Measurements from ENCODE around the gene GPN1.

The GPN1 gene

GRCh38 chr2:27596627-27597026, 32.2 kb upstream of the GPN1 start:
- no peak overlapping the region for H3K27ac ChIP-seq (ENCODE audit: low read length)
- no peak for TF ChIP-seq EZH2phosphoT487 (IDR thresholded peaks at IDR 0.05; ENCODE audit: low read depth)
- TF ChIP-seq, protein P1, sequence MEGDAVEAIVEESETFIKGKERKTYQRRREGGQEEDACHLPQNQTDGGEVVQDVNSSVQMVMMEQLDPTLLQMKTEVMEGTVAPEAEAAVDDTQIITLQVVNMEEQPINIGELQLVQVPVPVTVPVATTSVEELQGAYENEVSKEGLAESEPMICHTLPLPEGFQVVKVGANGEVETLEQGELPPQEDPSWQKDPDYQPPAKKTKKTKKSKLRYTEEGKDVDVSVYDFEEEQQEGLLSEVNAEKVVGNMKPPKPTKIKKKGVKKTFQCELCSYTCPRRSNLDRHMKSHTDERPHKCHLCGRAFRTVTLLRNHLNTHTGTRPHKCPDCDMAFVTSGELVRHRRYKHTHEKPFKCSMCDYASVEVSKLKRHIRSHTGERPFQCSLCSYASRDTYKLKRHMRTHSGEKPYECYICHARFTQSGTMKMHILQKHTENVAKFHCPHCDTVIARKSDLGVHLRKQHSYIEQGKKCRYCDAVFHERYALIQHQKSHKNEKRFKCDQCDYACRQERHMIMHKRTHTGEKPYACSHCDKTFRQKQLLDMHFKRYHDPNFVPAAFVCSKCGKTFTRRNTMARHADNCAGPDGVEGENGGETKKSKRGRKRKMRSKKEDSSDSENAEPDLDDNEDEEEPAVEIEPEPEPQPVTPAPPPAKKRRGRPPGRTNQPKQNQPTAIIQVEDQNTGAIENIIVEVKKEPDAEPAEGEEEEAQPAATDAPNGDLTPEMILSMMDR (IDR thresholded peaks at IDR 0.05; ENCODE audit: low read depth, low read length) = no peak
- H3K79me2 ChIP-seq (ENCODE audit: low read length) = peaks cover 83% of the 10 kb centered on the region

DNA sequence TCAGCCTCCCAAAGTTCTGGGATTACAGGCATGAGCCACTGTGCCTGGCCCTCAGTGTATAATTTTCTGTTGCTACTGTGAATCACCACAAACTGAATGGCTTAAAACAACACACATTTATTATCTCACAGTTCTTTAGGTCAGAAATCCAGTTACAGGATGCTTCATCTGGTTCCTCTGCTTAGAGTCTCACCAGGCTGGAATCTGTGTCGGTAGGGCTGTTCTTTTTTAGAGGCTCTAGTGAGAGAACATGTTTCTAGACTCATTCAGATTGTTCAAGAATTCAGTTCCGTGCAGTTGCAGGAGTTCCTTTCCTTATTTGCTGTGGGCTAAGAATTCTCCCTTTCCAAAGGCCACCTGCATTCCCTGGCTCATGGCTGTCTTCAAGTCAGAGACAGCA, 22.2 kb upstream of the GPN1 start:
- H3K4me2 ChIP-seq (ENCODE audit: low read length) = no peak overlapping the region
- H3K9ac ChIP-seq (ENCODE audit: low read length) = no peak overlapping the region
- H3K27ac ChIP-seq (ENCODE audit: low read length) = no peak overlapping the region
- peaks cover 44% of the 10 kb centered on the region for H3K36me3 ChIP-seq (replicated peaks; ENCODE audit: low read depth, low read length)
- H2AFZ ChIP-seq (ENCODE audit: low read depth, low read length) = no peak overlapping the region
- TF ChIP-seq, protein P1 (IDR thresholded peaks at IDR 0.05; ENCODE audit: low read depth, low read length) = no peak
- TF ChIP-seq EZH2phosphoT487 (IDR thresholded peaks at IDR 0.05; ENCODE audit: low read depth) = no peak
- H3K4me1 ChIP-seq (ENCODE audit: low read length) = no peaks in the 10 kb centered on the region
- H4K20me1 ChIP-seq (ENCODE audit: insufficient read depth, low read length) = no peaks in the 10 kb centered on the region
- no peaks in the 10 kb centered on the region for H3K9me3 ChIP-seq (ENCODE audit: insufficient read depth, low read length)
- H3K79me2 ChIP-seq (ENCODE audit: low read length) = no peaks in the 10 kb centered on the region
- H3K27me3 ChIP-seq (ENCODE audit: low read depth, low read length) = no peaks in the 10 kb centered on the region
- no peak overlapping the region for H3K4me3 ChIP-seq (ENCODE audit: low read length)

More at GRCh38 chr2:27596627-27597026, 32.2 kb upstream of the GPN1 start:
- H3K9ac ChIP-seq (ENCODE audit: low read length) = no peak overlapping the region
- H3K27me3 ChIP-seq (ENCODE audit: low read depth, low read length) = no peaks in the 10 kb centered on the region
- peaks cover 12% of the 10 kb centered on the region for H4K20me1 ChIP-seq (ENCODE audit: insufficient read depth, low read length)
- H2AFZ ChIP-seq (ENCODE audit: low read depth, low read length) = no peak overlapping the region
- peaks cover 47% of the 10 kb centered on the region for H3K36me3 ChIP-seq (replicated peaks; ENCODE audit: low read depth, low read length)
- peaks cover 6% of the 10 kb centered on the region; the same call in 1 of the 2 replicates for H3K9me3 ChIP-seq (ENCODE audit: insufficient read depth, low read length)
- H3K4me2 ChIP-seq (ENCODE audit: low read length) = no peak overlapping the region
- H3K4me1 ChIP-seq (ENCODE audit: low read length) = no peaks in the 10 kb centered on the region
- H3K4me3 ChIP-seq (ENCODE audit: low read length) = no peak overlapping the region

- TF ChIP-seq, protein P1 (IDR thresholded peaks at IDR 0.05; ENCODE audit: low read depth, low read length) = no peak
- no peak for TF ChIP-seq EZH2phosphoT487 (IDR thresholded peaks at IDR 0.05; ENCODE audit: low read depth)
- Histone ChIP-seq H3K9me3 (ENCODE audit: insufficient read depth, low read length) (no peaks in the 10 kb centered on the region), H3K27me3 (ENCODE audit: low read depth, low read length) (no peaks in the 10 kb centered on the region), H3K4me1 (ENCODE audit: low read length) (no peaks in the 10 kb centered on the region), H2AFZ (ENCODE audit: low read depth, low read length) (no peak overlapping the region), H4K20me1 (ENCODE audit: insufficient read depth, low read length) (no peaks in the 10 kb centered on the region), H3K4me3 (ENCODE audit: low read length) (no peak overlapping the region), H3K9ac (ENCODE audit: low read length) (no peak overlapping the region), H3K36me3 (replicated peaks; ENCODE audit: low read depth, low read length) (peaks cover 46% of the 10 kb centered on the region), H3K27ac (ENCODE audit: low read length) (no peak overlapping the region), H3K4me2 (ENCODE audit: low read length) (no peak overlapping the region), H3K79me2 (ENCODE audit: low read length) (no peaks in the 10 kb centered on the region)
These were observed 14.9 kb upstream of the GPN1 start for GRCh38 chr2:27613985-27614384.

- Histone ChIP-seq H3K9ac (ENCODE audit: low read length) (no peak overlapping the region), H3K9me3 (ENCODE audit: insufficient read depth, low read length) (no peaks in the 10 kb centered on the region), H3K4me3 (ENCODE audit: low read length) (no peak overlapping the region), H3K79me2 (ENCODE audit: low read length) (no peaks in the 10 kb centered on the region), H3K4me2 (ENCODE audit: low read length) (no peak overlapping the region), H3K27ac (ENCODE audit: low read length) (no peak overlapping the region), H3K4me1 (ENCODE audit: low read length) (no peaks in the 10 kb centered on the region), H3K27me3 (ENCODE audit: low read depth, low read length) (no peaks in the 10 kb centered on the region), H2AFZ (ENCODE audit: low read depth, low read length) (no peak overlapping the region), H4K20me1 (ENCODE audit: insufficient read depth, low read length) (no peaks in the 10 kb centered on the region), H3K36me3 (replicated peaks; ENCODE audit: low read depth, low read length) (peaks cover 44% of the 10 kb centered on the region)
- no peak for TF ChIP-seq EZH2phosphoT487 (IDR thresholded peaks at IDR 0.05; ENCODE audit: low read depth)
- TF ChIP-seq, protein P1 (IDR thresholded peaks at IDR 0.05; ENCODE audit: low read depth, low read length) = no peak
These were observed 13.5 kb upstream of the GPN1 start for GRCh38 chr2:27615316-27615715.

Measured in OCI-LY3 (cell line).